Uterus (tissue), 4 donors: ENCODE results near the gene FILIP1L. TPM values are rescaled to one million over a fixed set of nuclear protein-coding genes. Genes with fewer than 3 reads are reported as not detected.

Experiments used
- DNase-seq, 2 donors: peaks; one replicate each; pipeline ENCODE4 v3.0.0-alpha.2; 2019 to 2020
- H3K27ac ChIP-seq, 2 donors: fragments of 200-600 bp; sonication (generic); 1 replicate in 1 of 2; 2 replicates in 1 of 2; pipeline ENCODE4 v1.5.1; 2016 to 2018
- H3K27me3 ChIP-seq, 2 donors: fragments of 200-600 bp; sonication (generic); one replicate each; pipeline ENCODE4 v1.5.1; 2018 to 2019; ENCODE audit warnings: control low read depth in 1 of 2
- H3K36me3 ChIP-seq, 2 donors: fragments of 200-600 bp; sonication (generic); one replicate each; pipeline ENCODE4 v1.5.1; 2019; ENCODE audit warnings: control low read depth in 1 of 2
- H3K4me1 ChIP-seq, 2 donors: fragments of 200-600 bp; sonication (generic); one replicate each; pipeline ENCODE4 v1.5.1; 2018 to 2019; ENCODE audit warnings: control low read depth in 1 of 2
- H3K4me3 ChIP-seq, 2 donors: fragments of 200-600 bp; sonication (generic); 1 replicate in 1 of 2; 2 replicates in 1 of 2; pipeline ENCODE4 v1.5.1; 2018 to 2019; ENCODE audit warnings: mild to moderate bottlenecking in 1 of 2
- H3K9me3 ChIP-seq, 2 donors: fragments of 200-600 bp; sonication (generic); one replicate each; pipeline ENCODE4 v1.5.1; 2019; ENCODE audit warnings: control low read depth in 1 of 2
- POLR2A ChIP-seq, 2 donors: fragments of 450-650 bp; IDR thresholded peaks; one replicate each; pipeline ENCODE4 v1.6.1; 2016; ENCODE audit warnings: antibody characterized with exemption in 2 of 2, mild to moderate bottlenecking in 1 of 2, moderate library complexity in 1 of 2
- intact Hi-C: fragments of 100-400 bp; cut with DNase I; formaldehyde crosslinking; loops from one replicate; pipeline ENCODE4 v1.15.1; 2023; ENCODE audit warnings: low total_unique reads
- total RNA-seq, 4 donors: library from RNA; depleted of rRNA in 3 of 4; stranded (reverse); fragments of >200 nt in 3 of 4; gene quantifications; one replicate each; pipeline versions ENCODE4 v1.1.0 to v1.2.4, GENCODE V29; 2014 to 2023
- TF ChIP-seq, protein P1 (sequence below), 4 experiments: fragments of 200-600 bp in 2 of 4; fragments of 450-650 bp in 2 of 4; sonication (generic) in 2 of 4; IDR thresholded peaks; one replicate each; pipeline ENCODE4 v1.5.1; 2016 to 2019; ENCODE audit warnings: antibody characterized with exemption in 4 of 4, mild to moderate bottlenecking in 2 of 4, moderate library complexity in 1 of 4
- donor health status: DM: yes; HTN: yes; CAD: no.

Gene FILIP1L
- total RNA-seq, 4 donors from 2014 or later = 48.5 to 99.1 (median 66.3) TPM

DNA sequence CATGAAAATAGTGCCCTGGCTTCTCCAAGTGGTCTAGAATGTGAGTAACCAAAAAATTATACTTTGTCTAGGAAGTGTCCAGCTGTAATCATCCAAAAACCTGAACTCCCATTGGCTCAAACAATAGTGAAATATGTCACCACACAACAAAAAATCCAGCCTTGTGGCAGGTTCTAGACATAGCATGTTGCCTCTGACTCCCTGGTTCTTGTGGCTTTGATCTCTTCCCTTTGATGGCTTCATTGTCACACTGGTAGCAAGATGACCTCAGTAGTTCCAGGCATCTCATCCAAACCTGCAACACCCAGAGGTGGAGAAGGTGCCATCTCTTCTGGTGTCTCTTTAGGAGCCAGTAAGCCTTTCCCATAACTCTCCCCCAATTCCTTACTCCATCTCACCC is 222.0 kb downstream of the FILIP1L start:
- Histone ChIP-seq H3K27ac (no peak overlapping the region), H3K36me3 (no peaks in the 10 kb centered on the region), H3K4me3 (no peak overlapping the region), H3K9me3 (no peaks in the 10 kb centered on the region), H3K27me3 (no peaks in the 10 kb centered on the region), H3K4me1 (no peaks in the 10 kb centered on the region)
- intact Hi-C loops = no loop called here
- no peak for DNase-seq
- no peak for TF ChIP-seq POLR2A (IDR thresholded peaks at IDR 0.05)
- TF ChIP-seq, protein P1, sequence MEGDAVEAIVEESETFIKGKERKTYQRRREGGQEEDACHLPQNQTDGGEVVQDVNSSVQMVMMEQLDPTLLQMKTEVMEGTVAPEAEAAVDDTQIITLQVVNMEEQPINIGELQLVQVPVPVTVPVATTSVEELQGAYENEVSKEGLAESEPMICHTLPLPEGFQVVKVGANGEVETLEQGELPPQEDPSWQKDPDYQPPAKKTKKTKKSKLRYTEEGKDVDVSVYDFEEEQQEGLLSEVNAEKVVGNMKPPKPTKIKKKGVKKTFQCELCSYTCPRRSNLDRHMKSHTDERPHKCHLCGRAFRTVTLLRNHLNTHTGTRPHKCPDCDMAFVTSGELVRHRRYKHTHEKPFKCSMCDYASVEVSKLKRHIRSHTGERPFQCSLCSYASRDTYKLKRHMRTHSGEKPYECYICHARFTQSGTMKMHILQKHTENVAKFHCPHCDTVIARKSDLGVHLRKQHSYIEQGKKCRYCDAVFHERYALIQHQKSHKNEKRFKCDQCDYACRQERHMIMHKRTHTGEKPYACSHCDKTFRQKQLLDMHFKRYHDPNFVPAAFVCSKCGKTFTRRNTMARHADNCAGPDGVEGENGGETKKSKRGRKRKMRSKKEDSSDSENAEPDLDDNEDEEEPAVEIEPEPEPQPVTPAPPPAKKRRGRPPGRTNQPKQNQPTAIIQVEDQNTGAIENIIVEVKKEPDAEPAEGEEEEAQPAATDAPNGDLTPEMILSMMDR (IDR thresholded peaks at IDR 0.05) = no peak

DNA sequence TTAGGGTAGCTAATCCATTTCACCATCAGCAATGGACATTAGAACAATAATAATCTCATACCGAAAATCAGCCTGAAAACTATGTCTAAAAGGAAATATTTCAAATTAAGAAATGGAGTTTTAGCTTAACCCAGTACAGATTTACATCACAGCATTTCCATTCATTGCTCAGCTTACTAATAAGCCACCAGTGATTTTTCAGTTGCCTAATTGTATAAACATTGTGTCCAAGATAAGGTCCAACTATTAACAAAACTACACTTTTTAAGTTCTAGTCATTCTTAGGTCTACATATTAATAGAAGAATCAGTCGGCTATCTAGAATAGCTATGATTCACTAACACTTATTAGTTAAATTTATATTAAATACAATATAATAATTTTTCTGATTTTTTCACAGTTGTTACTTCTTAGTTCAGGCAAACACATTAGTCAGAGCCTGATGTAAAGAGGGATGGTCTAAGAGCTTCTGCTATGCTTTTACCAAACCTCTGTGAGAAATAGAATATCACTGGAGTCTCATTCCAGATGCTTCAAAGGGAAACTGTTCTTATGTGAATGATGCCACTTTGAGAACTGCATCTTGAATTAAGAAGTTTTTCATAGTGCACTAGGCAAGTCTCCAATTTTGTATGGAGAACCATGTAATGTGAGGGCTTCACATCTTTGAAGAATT is 222.6 kb downstream of the FILIP1L start:
- no peak for DNase-seq
- Histone ChIP-seq H3K27me3 (no peaks in the 10 kb centered on the region), H3K4me3 (no peak overlapping the region), H3K9me3 (no peaks in the 10 kb centered on the region), H3K27ac (no peak overlapping the region), H3K4me1 (no peaks in the 10 kb centered on the region), H3K36me3 (no peaks in the 10 kb centered on the region)
- TF ChIP-seq, protein P1 (IDR thresholded peaks at IDR 0.05) = no peak
- no peak for TF ChIP-seq POLR2A (IDR thresholded peaks at IDR 0.05)
- intact Hi-C loops = no loop called here

DNA sequence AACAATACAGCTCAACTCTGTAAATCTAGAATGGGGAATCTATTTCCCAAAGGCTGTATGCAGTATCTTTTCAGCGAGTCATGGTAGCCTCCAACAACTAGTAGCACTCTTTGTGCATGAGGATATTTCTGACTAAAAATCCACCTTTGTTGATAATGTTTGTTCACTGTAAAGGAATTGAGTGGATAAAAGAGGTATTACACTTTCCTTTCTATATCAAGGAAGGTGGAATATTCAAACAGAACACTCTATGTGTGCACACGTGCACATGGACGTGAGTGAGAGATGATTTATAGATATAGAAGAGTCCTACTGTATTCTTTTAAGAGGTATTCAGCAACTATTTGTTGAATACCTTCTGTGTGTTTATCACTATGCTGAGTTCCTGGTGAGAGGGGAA is 228.4 kb downstream of the FILIP1L start:
- TF ChIP-seq, protein P1 (IDR thresholded peaks at IDR 0.05) = no peak
- TF ChIP-seq POLR2A (IDR thresholded peaks at IDR 0.05) = no peak
- H3K36me3 ChIP-seq = no peaks in the 10 kb centered on the region
- no peaks in the 10 kb centered on the region for H3K4me1 ChIP-seq
- no peak for DNase-seq
- no peaks in the 10 kb centered on the region for H3K27me3 ChIP-seq
- H3K9me3 ChIP-seq = no peaks in the 10 kb centered on the region
- intact Hi-C loops = no loop called here
- H3K4me3 ChIP-seq = no peak overlapping the region
- no peak overlapping the region for H3K27ac ChIP-seq

DNA sequence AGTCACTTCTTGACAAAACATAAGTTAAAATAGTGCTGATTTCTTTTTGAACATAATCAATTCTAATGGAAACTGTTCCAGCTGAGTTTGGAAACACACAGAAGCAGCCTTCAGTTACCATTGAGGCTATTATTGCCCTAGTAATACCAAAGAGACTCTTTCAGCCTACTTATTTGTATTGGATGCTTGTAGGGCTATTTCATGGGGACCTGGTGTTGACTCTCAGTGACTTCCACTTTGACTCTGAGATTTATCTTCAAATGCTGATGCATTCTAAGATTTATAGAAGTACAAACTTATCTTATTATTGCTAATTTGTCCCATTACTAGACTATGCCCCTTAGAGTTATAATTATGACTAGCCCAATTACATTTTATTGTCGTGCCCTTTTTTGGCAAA is 229.2 kb downstream of the FILIP1L start:
- intact Hi-C loops = no loop called here
- Histone ChIP-seq H3K4me1 (no peaks in the 10 kb centered on the region), H3K27ac (no peak overlapping the region), H3K4me3 (no peak overlapping the region), H3K27me3 (no peaks in the 10 kb centered on the region), H3K9me3 (no peaks in the 10 kb centered on the region), H3K36me3 (no peaks in the 10 kb centered on the region)
- TF ChIP-seq, protein P1 (IDR thresholded peaks at IDR 0.05) = no peak
- TF ChIP-seq POLR2A (IDR thresholded peaks at IDR 0.05) = no peak
- DNase-seq = no peak

DNA sequence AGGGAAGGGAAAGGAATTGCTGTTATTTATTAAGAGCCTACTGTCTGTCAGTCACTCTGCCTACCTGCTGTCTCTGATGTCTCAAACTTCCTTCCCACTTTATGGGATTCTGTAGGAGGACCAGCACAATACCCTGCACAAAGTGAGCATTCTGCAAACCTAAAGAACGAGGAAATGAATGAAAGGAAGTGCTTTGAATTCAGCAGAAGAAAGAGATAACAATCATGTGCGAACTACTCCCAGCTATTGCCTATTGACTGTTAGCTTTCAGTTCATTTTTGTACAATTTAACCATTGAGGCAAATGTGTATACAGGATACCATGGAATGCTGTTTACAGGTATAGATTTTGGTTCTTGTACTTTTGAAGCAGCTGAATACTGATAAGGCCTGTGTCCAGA is 229.8 kb downstream of the FILIP1L start:
- intact Hi-C loops = no loop called here
- Histone ChIP-seq H3K9me3 (no peaks in the 10 kb centered on the region), H3K4me1 (no peaks in the 10 kb centered on the region)

More for the DNA sequence above, 229.8 kb downstream of the FILIP1L start:
- TF ChIP-seq, protein P1 (IDR thresholded peaks at IDR 0.05) = no peak
- no peak for TF ChIP-seq POLR2A (IDR thresholded peaks at IDR 0.05)
- DNase-seq = no peak
- no peaks in the 10 kb centered on the region for H3K36me3 ChIP-seq
- no peak overlapping the region for H3K27ac ChIP-seq
- no peak overlapping the region for H3K4me3 ChIP-seq
- H3K27me3 ChIP-seq = no peaks in the 10 kb centered on the region
